A673 (cell line): ENCODE data around the gene KRT35. TPM values are rescaled to one million over a fixed set of nuclear protein-coding genes. Genes with fewer than 3 reads are reported as not detected.

ENCODE experiments used
- BruUV-seq: library from RNA; stranded (reverse); fragments of 400-500 nt; replicated peaks from 2 replicates; lab custom pipeline; 2021; lab: Mats Ljungman, UMichigan
- CTCF ChIA-PET: fragments of 300-600 bp; sonication (Branson Sonifier 250); formaldehyde crosslinking; loops from one replicate; lab custom pipeline; 2022; ENCODE audit warnings: antibody characterized with exemption; lab: Charles Lee
- POLR2A ChIA-PET: fragments of 300-600 bp; sonication (Branson Sonifier 250); formaldehyde crosslinking; loops from one replicate; lab custom pipeline; 2022; ENCODE audit warnings: antibody characterized with exemption; ENCODE audit not compliant: low non-redundant PET; lab: Charles Lee
- DNase-seq: peaks from one replicate; pipeline ENCODE4 v3.0.0-alpha.2; 2015; ENCODE audit warnings: low spot score
- H3K27ac ChIP-seq: fragments of 200-600 bp; sonication (generic); 2 replicates; pipeline ENCODE4 v1.5.1; 2016; ENCODE audit warnings: mixed run types, low read depth, mild to moderate bottlenecking, mixed read lengths, antibody characterized with exemption, low read length; ENCODE audit not compliant: poor library complexity, severe bottlenecking
- H3K27me3 ChIP-seq: fragments of 200-600 bp; sonication (generic); replicated peaks from 2 replicates; pipeline ENCODE4 v1.6.1; 2017; ENCODE audit warnings: mixed run types, low read depth, mild to moderate bottlenecking, mixed read lengths, antibody characterized with exemption, low read length; ENCODE audit not compliant: insufficient read depth, poor library complexity
- H3K36me3 ChIP-seq: fragments of 200-600 bp; sonication (generic); 2 replicates; pipeline ENCODE4 v1.6.1; 2016; ENCODE audit warnings: mixed run types, mild to moderate bottlenecking, mixed read lengths, antibody characterized with exemption, low read length; ENCODE audit not compliant: insufficient read depth, poor library complexity, severe bottlenecking
- H3K4me1 ChIP-seq: fragments of 200-600 bp; sonication (generic); 2 replicates; pipeline ENCODE4 v1.6.1; 2017; ENCODE audit warnings: mixed run types, mild to moderate bottlenecking, mixed read lengths, antibody characterized with exemption, low read length; ENCODE audit not compliant: insufficient read depth, poor library complexity, severe bottlenecking
- H3K4me3 ChIP-seq: fragments of 200-600 bp; sonication (generic); 2 replicates; pipeline ENCODE4 v1.5.1; 2016; ENCODE audit warnings: low read depth, mixed run types, mild to moderate bottlenecking, mixed read lengths, low read length; ENCODE audit not compliant: poor library complexity, severe bottlenecking
- H3K9me3 ChIP-seq: fragments of 200-600 bp; sonication (generic); 2 replicates; pipeline ENCODE4 v1.6.1; 2016; ENCODE audit warnings: mixed run types, low read depth, mild to moderate bottlenecking, mixed read lengths, antibody characterized with exemption, low read length; ENCODE audit not compliant: poor library complexity, severe bottlenecking
- EZH2 ChIP-seq: fragments of 200-600 bp; sonication (generic); IDR thresholded peaks from 2 replicates; pipeline ENCODE4 v1.6.1; 2017; ENCODE audit warnings: borderline replicate concordance, low read depth, mild to moderate bottlenecking, mixed read lengths, antibody characterized with exemption, low read length; ENCODE audit not compliant: poor library complexity, severe bottlenecking
- intact Hi-C: fragments of 100-400 bp; cut with micrococcal nuclease; formaldehyde crosslinking; loops from one replicate; pipeline ENCODE4 v1.10.0; 2022; ENCODE audit not compliant: unreplicated experiment
- total RNA-seq: library from RNA; stranded (reverse); gene quantifications from 2 replicates; pipeline ENCODE4 v1.2.3, GENCODE V29; 2021
- TF ChIP-seq, protein P1 (sequence below): fragments of 300-800, 200-600 bp; sonication (generic); conservative IDR thresholded peaks from 2 replicates; pipeline ENCODE4 v1.5.1; 2017; ENCODE audit warnings: low read depth, mild to moderate bottlenecking, antibody characterized with exemption, low read length, moderate library complexity, mixed read lengths

KRT35 gene
- total RNA-seq, 1 experiment from 2014 or later: not detected

DNA sequence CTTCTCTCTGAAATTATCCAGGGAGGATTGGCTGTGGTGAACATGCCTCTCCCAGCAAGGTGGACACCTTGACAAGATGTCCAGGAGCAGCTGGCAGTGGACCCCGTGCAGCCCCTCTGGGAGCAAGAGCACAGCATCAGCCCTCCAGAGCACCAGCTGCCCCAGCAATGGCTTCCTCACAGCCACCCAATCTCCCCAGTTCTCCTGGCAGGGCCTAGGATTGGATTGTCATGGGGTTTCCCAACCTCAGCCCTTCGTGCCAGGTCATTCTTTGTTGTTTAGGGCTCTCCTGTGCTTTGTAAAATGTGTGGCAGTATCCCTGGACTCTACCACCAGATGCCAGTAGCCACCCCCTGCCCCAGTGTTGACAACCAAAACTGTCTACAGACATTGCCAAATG lies 10.5 kb upstream of the KRT35 start:
- Histone ChIP-seq H3K9me3 (no peaks in the 10 kb centered on the region), H3K27me3 (no peaks in the 10 kb centered on the region), H3K27ac (no peak overlapping the region), H3K4me3 (no peak overlapping the region), H3K4me1 (peaks cover 4% of the 10 kb centered on the region), H3K36me3 (no peaks in the 10 kb centered on the region)
- no TSS peak for BruUV-seq
- CTCF ChIA-PET: no interaction called here
- DNase-seq: no peak
- intact Hi-C loops: no loop called here
- POLR2A ChIA-PET: no interaction called here
- TF ChIP-seq, protein P1, sequence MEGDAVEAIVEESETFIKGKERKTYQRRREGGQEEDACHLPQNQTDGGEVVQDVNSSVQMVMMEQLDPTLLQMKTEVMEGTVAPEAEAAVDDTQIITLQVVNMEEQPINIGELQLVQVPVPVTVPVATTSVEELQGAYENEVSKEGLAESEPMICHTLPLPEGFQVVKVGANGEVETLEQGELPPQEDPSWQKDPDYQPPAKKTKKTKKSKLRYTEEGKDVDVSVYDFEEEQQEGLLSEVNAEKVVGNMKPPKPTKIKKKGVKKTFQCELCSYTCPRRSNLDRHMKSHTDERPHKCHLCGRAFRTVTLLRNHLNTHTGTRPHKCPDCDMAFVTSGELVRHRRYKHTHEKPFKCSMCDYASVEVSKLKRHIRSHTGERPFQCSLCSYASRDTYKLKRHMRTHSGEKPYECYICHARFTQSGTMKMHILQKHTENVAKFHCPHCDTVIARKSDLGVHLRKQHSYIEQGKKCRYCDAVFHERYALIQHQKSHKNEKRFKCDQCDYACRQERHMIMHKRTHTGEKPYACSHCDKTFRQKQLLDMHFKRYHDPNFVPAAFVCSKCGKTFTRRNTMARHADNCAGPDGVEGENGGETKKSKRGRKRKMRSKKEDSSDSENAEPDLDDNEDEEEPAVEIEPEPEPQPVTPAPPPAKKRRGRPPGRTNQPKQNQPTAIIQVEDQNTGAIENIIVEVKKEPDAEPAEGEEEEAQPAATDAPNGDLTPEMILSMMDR: no peak
- TF ChIP-seq EZH2: no peak

DNA sequence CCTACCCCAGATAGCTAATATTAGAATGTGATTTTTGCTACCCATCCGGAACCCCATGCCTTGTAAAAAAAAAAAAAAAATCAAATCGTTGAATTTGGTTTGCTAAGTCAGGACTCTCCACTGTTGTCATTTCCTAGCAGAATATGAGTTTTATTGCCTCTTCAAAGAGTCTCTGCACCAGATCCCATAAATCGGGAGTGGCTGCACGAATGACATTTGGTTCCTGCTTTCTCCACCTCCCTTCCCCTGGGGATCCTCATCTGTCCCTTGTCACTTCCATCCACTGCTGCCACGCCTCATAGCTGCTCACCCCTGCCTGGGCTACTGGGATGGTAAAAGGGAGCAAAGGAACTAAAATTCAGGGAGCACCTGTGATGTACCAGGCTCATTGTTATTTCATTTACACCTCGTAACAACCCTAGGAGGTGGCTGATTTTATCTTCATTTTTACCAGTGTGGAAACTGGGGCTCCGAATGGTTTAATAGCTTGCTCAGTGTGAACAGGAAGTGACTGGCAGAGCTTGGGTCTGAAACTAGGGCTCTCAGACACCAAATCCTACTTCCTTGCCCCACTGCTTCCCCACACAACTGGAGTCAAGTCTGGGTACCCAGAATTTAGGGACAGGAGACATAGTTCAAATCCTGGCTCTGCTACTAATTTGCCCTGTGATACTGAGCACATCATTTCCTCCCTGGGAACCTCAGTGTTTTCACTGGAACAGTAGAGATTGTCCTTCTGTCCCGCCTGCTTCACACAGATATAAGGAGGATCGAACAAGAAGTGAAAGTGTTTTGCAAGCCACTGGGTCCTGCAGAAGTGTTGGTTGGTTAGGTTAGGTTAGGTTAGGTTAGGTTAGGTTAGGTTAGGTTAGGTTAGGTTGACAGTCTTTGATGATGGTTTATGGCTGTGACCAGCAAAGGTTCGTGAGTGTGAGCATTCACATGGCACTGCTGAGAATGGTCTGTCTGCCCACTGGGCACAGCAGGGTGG lies 9.3 kb upstream of the KRT35 start:
- no TSS peak for BruUV-seq
- H3K9me3 ChIP-seq: no peaks in the 10 kb centered on the region
- no peak overlapping the region for H3K27ac ChIP-seq
- H3K27me3 ChIP-seq: no peaks in the 10 kb centered on the region
- DNase-seq: no peak
- no peaks in the 10 kb centered on the region for H3K4me1 ChIP-seq
- CTCF ChIA-PET: no interaction called here
- no peak overlapping the region for H3K4me3 ChIP-seq
- POLR2A ChIA-PET: no interaction called here
- H3K36me3 ChIP-seq: no peaks in the 10 kb centered on the region
- intact Hi-C loops: no loop called here
- TF ChIP-seq, protein P1: no peak
- TF ChIP-seq EZH2: no peak

DNA sequence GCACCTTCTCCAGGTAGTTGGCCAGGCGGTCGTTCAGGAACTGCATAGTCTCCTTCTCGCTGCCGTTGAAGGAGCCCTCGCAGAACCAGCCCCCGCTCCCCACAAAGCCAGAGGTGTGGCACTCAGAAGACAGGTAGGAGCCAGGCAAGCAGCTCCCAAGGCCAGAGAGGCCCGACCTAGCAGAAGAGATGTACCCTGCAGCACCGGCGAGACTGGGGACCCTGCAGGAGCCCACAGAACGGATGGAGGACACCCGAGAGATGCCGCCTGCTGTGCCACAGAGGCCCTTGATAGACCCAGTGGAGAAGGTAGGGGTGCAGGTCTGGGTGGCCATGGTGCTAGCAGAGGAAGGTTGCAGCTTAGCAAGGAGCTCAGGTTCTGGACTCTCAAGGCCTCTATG lies 8.6 kb upstream of the KRT35 start, which contains the start of gene KRT36:
Gene KRT36, minus strand, starts transcription at position 380 of the 400 bp plus-strand sequence. Its CDS starts 46 bp downstream, at position 334.
- no peak for DNase-seq
- TF ChIP-seq, protein P1: no peak
- no peak for TF ChIP-seq EZH2
- Histone ChIP-seq H3K4me3 (no peak within 1 kb of the TSS), H3K4me1 (no peaks in the 10 kb centered on the region), H3K27ac (no peak within 1 kb of the TSS), H3K36me3 (no peaks in the 10 kb centered on the region), H3K9me3 (no peaks in the 10 kb centered on the region), H3K27me3 (no peaks in the 10 kb centered on the region)
- ChIA-PET CTCF (no interaction called here), POLR2A (no interaction called here)
- intact Hi-C loops: no loop called here
- no TSS peak for BruUV-seq
